SK-N-SH treated with all-trans-retinoic acid at 6 μM for 48 hours (cell line): Measurements from ENCODE around the gene IGSF6.

Experiments used
- ARNTL ChIP-seq: fragments of 450-650 bp; formaldehyde crosslinking; IDR thresholded peaks from 2 replicates; pipeline ENCODE4 v1.5.0; 2020; ENCODE audit warnings: low read depth, mild to moderate bottlenecking, moderate library complexity, borderline replicate concordance
- CSDC2 ChIP-seq: fragments of 250-450 bp; sonication (Bioruptor Pico); IDR thresholded peaks from 2 replicates; pipeline ENCODE4 v1.5.0; 2020; ENCODE audit warnings: mild to moderate bottlenecking, moderate library complexity
- OSR1 ChIP-seq: fragments of 250-450 bp; sonication (Bioruptor Pico); IDR thresholded peaks from 2 replicates; pipeline ENCODE4 v1.8.0; 2022; ENCODE audit warnings: moderate library complexity, mild to moderate bottlenecking, inconsistent platforms
- RARB ChIP-seq: fragments of 250-450 bp; sonication (Bioruptor Pico); IDR thresholded peaks from 2 replicates; pipeline ENCODE4 v1.8.0; 2021; ENCODE audit warnings: mild to moderate bottlenecking, moderate library complexity
- TSHZ2 ChIP-seq: fragments of 250-450 bp; sonication (Bioruptor Pico); IDR thresholded peaks from 2 replicates; pipeline ENCODE4 v1.5.0; 2020; ENCODE audit warnings: mild to moderate bottlenecking, moderate library complexity
- ZFP3 ChIP-seq: fragments of 250-450 bp; sonication (Bioruptor Pico); IDR thresholded peaks from 2 replicates; pipeline ENCODE4 v1.5.0; 2020; ENCODE audit warnings: mild to moderate bottlenecking, moderate library complexity
- ZNF8 ChIP-seq: fragments of 450-650 bp; formaldehyde crosslinking; IDR thresholded peaks from 2 replicates; pipeline ENCODE4 v1.5.0; 2020; ENCODE audit warnings: mild to moderate bottlenecking, moderate library complexity
- TF ChIP-seq, protein P1 (sequence below): fragments of 250-450 bp; sonication (Bioruptor Pico); IDR thresholded peaks from 2 replicates; pipeline ENCODE4 v1.8.0; 2020; ENCODE audit warnings: mild to moderate bottlenecking, moderate library complexity, borderline replicate concordance
- TF ChIP-seq, protein P2 (sequence below): fragments of 250-450 bp; sonication (Bioruptor Pico); IDR thresholded peaks from 2 replicates; pipeline ENCODE4 v1.8.0; 2021; ENCODE audit warnings: low read depth, mild to moderate bottlenecking, moderate library complexity, borderline replicate concordance

DNA sequence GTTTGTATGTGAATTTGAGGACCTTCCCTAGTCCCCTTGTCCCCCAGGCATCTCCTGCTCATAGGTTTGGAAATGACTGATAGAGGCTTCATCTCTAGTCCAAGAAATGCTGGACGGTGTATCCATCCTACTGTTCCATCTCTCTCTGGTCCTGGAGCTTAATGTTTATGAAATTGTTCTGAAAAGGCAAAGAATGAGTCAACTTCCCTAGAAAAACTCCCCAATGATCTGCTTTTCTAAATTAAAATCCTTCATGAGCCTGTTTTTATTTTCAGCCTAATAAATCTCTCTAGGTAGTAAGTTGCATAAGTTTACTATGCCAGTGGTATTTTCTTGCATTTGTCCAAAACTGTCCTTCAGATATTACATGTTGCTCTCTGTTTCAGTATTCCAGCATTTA lies 2.1 kb upstream of the IGSF6 start:
- TF ChIP-seq ZFP3 (no peak), ZNF8 (CRISPR knock-in tag) (no peak), TSHZ2 (CRISPR knock-in tag) (no peak), RARB (CRISPR knock-in tag) (no peak), ARNTL (CRISPR knock-in tag) (no peak), CSDC2 (CRISPR knock-in tag) (no peak), OSR1 (no peak)
- TF ChIP-seq, protein P1, sequence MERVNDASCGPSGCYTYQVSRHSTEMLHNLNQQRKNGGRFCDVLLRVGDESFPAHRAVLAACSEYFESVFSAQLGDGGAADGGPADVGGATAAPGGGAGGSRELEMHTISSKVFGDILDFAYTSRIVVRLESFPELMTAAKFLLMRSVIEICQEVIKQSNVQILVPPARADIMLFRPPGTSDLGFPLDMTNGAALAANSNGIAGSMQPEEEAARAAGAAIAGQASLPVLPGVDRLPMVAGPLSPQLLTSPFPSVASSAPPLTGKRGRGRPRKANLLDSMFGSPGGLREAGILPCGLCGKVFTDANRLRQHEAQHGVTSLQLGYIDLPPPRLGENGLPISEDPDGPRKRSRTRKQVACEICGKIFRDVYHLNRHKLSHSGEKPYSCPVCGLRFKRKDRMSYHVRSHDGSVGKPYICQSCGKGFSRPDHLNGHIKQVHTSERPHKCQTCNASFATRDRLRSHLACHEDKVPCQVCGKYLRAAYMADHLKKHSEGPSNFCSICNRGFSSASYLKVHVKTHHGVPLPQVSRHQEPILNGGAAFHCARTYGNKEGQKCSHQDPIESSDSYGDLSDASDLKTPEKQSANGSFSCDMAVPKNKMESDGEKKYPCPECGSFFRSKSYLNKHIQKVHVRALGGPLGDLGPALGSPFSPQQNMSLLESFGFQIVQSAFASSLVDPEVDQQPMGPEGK (CRISPR knock-in tag) = no peak
- TF ChIP-seq, protein P2, sequence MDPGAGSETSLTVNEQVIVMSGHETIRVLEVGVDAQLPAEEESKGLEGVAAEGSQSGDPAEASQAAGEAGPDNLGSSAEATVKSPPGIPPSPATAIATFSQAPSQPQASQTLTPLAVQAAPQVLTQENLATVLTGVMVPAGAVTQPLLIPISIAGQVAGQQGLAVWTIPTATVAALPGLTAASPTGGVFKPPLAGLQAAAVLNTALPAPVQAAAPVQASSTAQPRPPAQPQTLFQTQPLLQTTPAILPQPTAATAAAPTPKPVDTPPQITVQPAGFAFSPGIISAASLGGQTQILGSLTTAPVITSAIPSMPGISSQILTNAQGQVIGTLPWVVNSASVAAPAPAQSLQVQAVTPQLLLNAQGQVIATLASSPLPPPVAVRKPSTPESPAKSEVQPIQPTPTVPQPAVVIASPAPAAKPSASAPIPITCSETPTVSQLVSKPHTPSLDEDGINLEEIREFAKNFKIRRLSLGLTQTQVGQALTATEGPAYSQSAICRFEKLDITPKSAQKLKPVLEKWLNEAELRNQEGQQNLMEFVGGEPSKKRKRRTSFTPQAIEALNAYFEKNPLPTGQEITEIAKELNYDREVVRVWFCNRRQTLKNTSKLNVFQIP (CRISPR knock-in tag) = no peak
